IPS DF 6.9 (cell line): Measurements from ENCODE around the gene TENT4B.
"Not testable (repeated sequence)": the region's sequence is repeated elsewhere in the genome, so short reads cannot be mapped to it uniquely, and the experiment has no call there.

Experiments used
- DNase-seq: peaks from one replicate; pipeline ENCODE4 v3.0.0-alpha.2; 2013; ENCODE audit warnings: low read depth, low spot score
- H3K27ac ChIP-seq: one replicate; pipeline ENCODE4 v1.5.1; 2013; ENCODE audit warnings: low read length, control low read depth
- H3K27me3 ChIP-seq: 2 replicates; pipeline ENCODE4 v1.6.1; 2013; ENCODE audit warnings: mild to moderate bottlenecking, low read length; ENCODE audit not compliant: control insufficient read depth, insufficient read depth
- H3K36me3 ChIP-seq: 2 replicates; pipeline ENCODE4 v1.6.1; 2013; ENCODE audit warnings: low read length; ENCODE audit not compliant: control insufficient read depth, insufficient read depth
- H3K4me1 ChIP-seq: 2 replicates; pipeline ENCODE4 v1.6.1; 2013; ENCODE audit warnings: low read length; ENCODE audit not compliant: control insufficient read depth, insufficient read depth
- H3K4me3 ChIP-seq: 2 replicates; pipeline ENCODE4 v1.5.1; 2013; ENCODE audit warnings: mild to moderate bottlenecking, low read length
- H3K9me3 ChIP-seq: 2 replicates; pipeline ENCODE4 v1.6.1; 2013; ENCODE audit warnings: low read length, inconsistent platforms; ENCODE audit not compliant: control insufficient read depth, insufficient read depth
- WGBS: extraction: QIAGEN DNeasy Blood & Tissue Kit; methylation state at CpG from one replicate; pipeline ENCODE4 v1.1.7; 2013; ENCODE audit warnings: mixed read lengths, missing lambda C conversion rate; ENCODE audit not compliant: insufficient read length, insufficient coverage; 5-methylcytosine and 5-hydroxymethylcytosine counted together

TENT4B gene

GRCh38 chr16:50229149-50229726 is 76.1 kb downstream of the TENT4B start:
- Histone ChIP-seq H3K27ac (no peak overlapping the region), H3K9me3 (no peaks in the 10 kb centered on the region), H3K36me3 (0 out of 2 replicates have a peak, but pooled peaks cover 2% of the 10 kb centered on the region), H3K4me3 (no peak overlapping the region), H3K27me3 (no peaks in the 10 kb centered on the region), H3K4me1 (no peaks in the 10 kb centered on the region)
- no peak for DNase-seq
- no CpG with 5 or more reads among the region's 10 CpGs for WGBS

GRCh38 chr16:50234771-50235556 is 81.9 kb downstream of the TENT4B start:
- Histone ChIP-seq H3K36me3 (no peaks in the 10 kb centered on the region), H3K9me3 (no peaks in the 10 kb centered on the region), H3K27ac (no peak overlapping the region), H3K27me3 (no peaks in the 10 kb centered on the region), H3K4me1 (no peaks in the 10 kb centered on the region), H3K4me3 (no peak overlapping the region)
- DNase-seq = no peak
- no CpG with 5 or more reads among the region's 5 CpGs for WGBS

- no peaks in the 10 kb centered on the region for H3K27me3 ChIP-seq
- no peak overlapping the region for H3K27ac ChIP-seq
- no peaks in the 10 kb centered on the region for H3K36me3 ChIP-seq
- no CpG with 5 or more reads among the region's 6 CpGs for WGBS
- H3K4me1 ChIP-seq = no peaks in the 10 kb centered on the region
- no peaks in the 10 kb centered on the region for H3K9me3 ChIP-seq
- no peak for DNase-seq
- H3K4me3 ChIP-seq = no peak overlapping the region
Measured at GRCh38 chr16:50235581-50235980, 82.5 kb downstream of the TENT4B start.

GRCh38 chr16:50238314-50238713 is 85.2 kb downstream of the TENT4B start:
- Histone ChIP-seq H3K4me3 (no peak overlapping the region), H3K4me1 (no peaks in the 10 kb centered on the region), H3K36me3 (no peaks in the 10 kb centered on the region), H3K27ac (no peak overlapping the region), H3K27me3 (no peaks in the 10 kb centered on the region), H3K9me3 (no peaks in the 10 kb centered on the region)
- DNase-seq = no peak
- WGBS = no CpG with 5 or more reads among the region's 3 CpGs

- Histone ChIP-seq H3K27ac (no peak overlapping the region), H3K4me3 (no peak overlapping the region), H3K27me3 (no peaks in the 10 kb centered on the region), H3K9me3 (no peaks in the 10 kb centered on the region), H3K4me1 (no peaks in the 10 kb centered on the region), H3K36me3 (no peaks in the 10 kb centered on the region)
- no CpG with 5 or more reads among the region's 5 CpGs for WGBS
- DNase-seq = no peak
Measured at GRCh38 chr16:50238868-50239301, 85.8 kb downstream of the TENT4B start.

GRCh38 chr16:50243024-50243423 is 89.9 kb downstream of the TENT4B start:
- DNase-seq = not testable (repeated sequence)

GRCh38 chr16:50244140-50244503 is 91.0 kb downstream of the TENT4B start:
- Histone ChIP-seq H3K4me1 (peaks cover 3% of the 10 kb centered on the region; the same call in 1 of the 2 replicates), H3K27me3 (peaks cover 2% of the 10 kb centered on the region; the same call in 1 of the 2 replicates), H3K4me3 (no peak overlapping the region), H3K27ac (no peak overlapping the region), H3K36me3 (no peaks in the 10 kb centered on the region), H3K9me3 (no peaks in the 10 kb centered on the region)
- DNase-seq = no peak
- no CpG with 5 or more reads among the region's 9 CpGs for WGBS

More at GRCh38 chr16:50243024-50243423, 89.9 kb downstream of the TENT4B start:
- not testable (repeated sequence) for H3K9me3 ChIP-seq, H3K4me1 ChIP-seq, H3K36me3 ChIP-seq, H3K27ac ChIP-seq, H3K4me3 ChIP-seq, H3K27me3 ChIP-seq
- 80% methylated on average over 1 of the region's 6 CpGs for WGBS

GRCh38 chr16:50244504-50245416 is 91.7 kb downstream of the TENT4B start:
- H3K36me3 ChIP-seq = no peaks in the 10 kb centered on the region
- peaks cover 2% of the 10 kb centered on the region; the same call in 1 of the 2 replicates for H3K27me3 ChIP-seq
- no peak for DNase-seq
- no CpG with 5 or more reads among the region's 33 CpGs for WGBS
- H3K4me1 ChIP-seq = peaks cover 3% of the 10 kb centered on the region; the same call in 1 of the 2 replicates
- no peaks in the 10 kb centered on the region for H3K9me3 ChIP-seq
- H3K4me3 ChIP-seq = peak overlapping the region; percentile 5; the same call in 1 of the 2 replicates
- no peak overlapping the region for H3K27ac ChIP-seq

- DNase-seq = no peak
- peak overlapping the region; percentile 58 for H3K4me3 ChIP-seq
- no peaks in the 10 kb centered on the region for H3K9me3 ChIP-seq
- peaks cover 2% of the 10 kb centered on the region; the same call in 1 of the 2 replicates for H3K27me3 ChIP-seq
- no peaks in the 10 kb centered on the region for H3K36me3 ChIP-seq
- WGBS = no CpG with 5 or more reads among the region's 74 CpGs
- no peak overlapping the region for H3K27ac ChIP-seq
- peaks cover 3% of the 10 kb centered on the region; the same call in 1 of the 2 replicates for H3K4me1 ChIP-seq
Measured at GRCh38 chr16:50245417-50246298, 92.6 kb downstream of the TENT4B start.
